Breast epithelium (tissue), 4 donors: Measurements from ENCODE around the gene PLD5. TPM values are rescaled to one million over a fixed set of nuclear protein-coding genes. Genes with fewer than 3 reads are reported as not detected.

Source experiments
- DNase-seq, 2 donors: peaks; one replicate each; pipeline ENCODE4 v3.0.0-alpha.2; 2019; ENCODE audit warnings: low spot score in 2 of 2
- H3K27ac ChIP-seq, 2 donors: fragments of 200-600 bp; sonication (generic) in 1 of 2; one replicate each; pipeline ENCODE4 v1.5.1; 2016 to 2019; ENCODE audit warnings: mild to moderate bottlenecking in 1 of 2
- H3K27me3 ChIP-seq, 2 donors: fragments of 200-600 bp; sonication (generic) in 1 of 2; one replicate each; pipeline versions ENCODE4 v1.5.1 to v1.6.0; 2017 to 2019; ENCODE audit warnings: control low read depth in 1 of 2, mild to moderate bottlenecking in 1 of 2
- H3K36me3 ChIP-seq: fragments of 200-600 bp; one replicate; pipeline ENCODE4 v1.5.1; 2019
- H3K4me1 ChIP-seq, 2 donors: fragments of 200-600 bp; sonication (generic); one replicate each; pipeline ENCODE4 v1.5.1; 2016 to 2019; ENCODE audit warnings: control low read depth in 1 of 2
- H3K4me3 ChIP-seq, 3 donors: fragments of 200-600 bp; sonication (generic); 1 replicate in 2 of 3; 2 replicates in 1 of 3; pipeline ENCODE4 v1.5.1; 2016 to 2019; ENCODE audit warnings: mild to moderate bottlenecking in 3 of 3, moderate library complexity in 2 of 3
- H3K9me3 ChIP-seq, 2 donors: fragments of 200-600 bp; sonication (generic) in 1 of 2; one replicate each; pipeline ENCODE4 v1.5.1; 2016 to 2019; ENCODE audit warnings: control low read depth in 1 of 2
- CTCF ChIP-seq, 3 donors: fragments of 450-650 bp; IDR thresholded peaks; one replicate each; pipeline ENCODE4 v1.5.1; 2016 to 2017; ENCODE audit warnings: antibody characterized with exemption in 3 of 3, mild to moderate bottlenecking in 3 of 3, moderate library complexity in 3 of 3
- POLR2A ChIP-seq: fragments of 450-650 bp; IDR thresholded peaks from one replicate; pipeline ENCODE4 v1.6.1; 2016; ENCODE audit warnings: antibody characterized with exemption, mild to moderate bottlenecking, moderate library complexity
- POLR2AphosphoS5 ChIP-seq, 3 donors: sonication (generic); formaldehyde crosslinking; IDR thresholded peaks; one replicate each; pipeline ENCODE4 v1.6.1; 2017; ENCODE audit warnings: antibody characterized with exemption in 3 of 3
- intact Hi-C: fragments of 100-400 bp; cut with DNase I; formaldehyde crosslinking; loops from one replicate; pipeline ENCODE4 v1.15.1; 2023; ENCODE audit warnings: low total_unique reads
- total RNA-seq, 3 donors: library from RNA; depleted of rRNA; stranded (reverse); fragments of >200 nt; gene quantifications; one replicate each; pipeline ENCODE4 v1.1.0, GENCODE V29; 2016

The PLD5 gene
- total RNA-seq, 3 donors from 2014 or later, result 0.32 to 0.98 (median 0.44) TPM

GRCh38 chr1:242178436-242178835, 346.1 kb downstream of the PLD5 start:
- Histone ChIP-seq H3K27ac (no peak overlapping the region), H3K4me1 (no peaks in the 10 kb centered on the region), H3K4me3 (no peak overlapping the region), H3K36me3 (no peaks in the 10 kb centered on the region), H3K27me3 (no peaks in the 10 kb centered on the region), H3K9me3 (peaks cover 0 to 8% of the 10 kb centered on the region in 2 donors)
- TF ChIP-seq CTCF (IDR thresholded peaks at IDR 0.05) (no peak), POLR2AphosphoS5 (IDR thresholded peaks at IDR 0.05) (no peak), POLR2A (no peak)
- intact Hi-C loops, result no loop called here
- DNase-seq, result no peak

- DNase-seq, result no peak
- no peaks in the 10 kb centered on the region for H3K4me1 ChIP-seq
- H3K27ac ChIP-seq, result no peak overlapping the region
- no peak overlapping the region for H3K4me3 ChIP-seq
- peaks cover 0 to 5% of the 10 kb centered on the region in 2 donors for H3K9me3 ChIP-seq
- intact Hi-C loops, result no loop called here
- no peak for TF ChIP-seq CTCF (IDR thresholded peaks at IDR 0.05)
- no peak for TF ChIP-seq POLR2AphosphoS5 (IDR thresholded peaks at IDR 0.05)
- no peak for TF ChIP-seq POLR2A
- H3K27me3 ChIP-seq, result no peaks in the 10 kb centered on the region
- H3K36me3 ChIP-seq, result no peaks in the 10 kb centered on the region
Observed at GRCh38 chr1:242162140-242162539, 362.4 kb downstream of the PLD5 start.

- H3K4me3 ChIP-seq, result no peak overlapping the region
- intact Hi-C loops, result no loop called here
Observed at GRCh38 chr1:242147096-242147976, 377.2 kb downstream of the PLD5 start.

GRCh38 chr1:242146652-242147051, 377.8 kb downstream of the PLD5 start:
- no peaks in the 10 kb centered on the region for H3K36me3 ChIP-seq
- TF ChIP-seq POLR2AphosphoS5 (IDR thresholded peaks at IDR 0.05) (no peak), POLR2A (no peak), CTCF (IDR thresholded peaks at IDR 0.05) (no peak)
- no peak overlapping the region for H3K27ac ChIP-seq
- intact Hi-C loops, result no loop called here
- H3K9me3 ChIP-seq, result no peaks in the 10 kb centered on the region
- no peak for DNase-seq
- no peak overlapping the region for H3K4me3 ChIP-seq
- no peaks in the 10 kb centered on the region for H3K27me3 ChIP-seq
- H3K4me1 ChIP-seq, result no peaks in the 10 kb centered on the region

More at GRCh38 chr1:242147096-242147976, 377.2 kb downstream of the PLD5 start:
- TF ChIP-seq CTCF (IDR thresholded peaks at IDR 0.05) (no peak), POLR2AphosphoS5 (IDR thresholded peaks at IDR 0.05) (no peak), POLR2A (no peak)
- Histone ChIP-seq H3K36me3 (no peaks in the 10 kb centered on the region), H3K27ac (no peak overlapping the region), H3K4me1 (no peaks in the 10 kb centered on the region), H3K9me3 (no peaks in the 10 kb centered on the region), H3K27me3 (no peaks in the 10 kb centered on the region)
- DNase-seq, result no peak

- no peak overlapping the region for H3K27ac ChIP-seq
- TF ChIP-seq POLR2AphosphoS5 (IDR thresholded peaks at IDR 0.05), result no peak
- TF ChIP-seq POLR2A, result no peak
- no peak for TF ChIP-seq CTCF (IDR thresholded peaks at IDR 0.05)
Observed at GRCh38 chr1:242140836-242141235, 383.7 kb downstream of the PLD5 start.

More at GRCh38 chr1:242140836-242141235, 383.7 kb downstream of the PLD5 start:
- no peaks in the 10 kb centered on the region for H3K27me3 ChIP-seq
- intact Hi-C loops, result no loop called here
- H3K36me3 ChIP-seq, result no peaks in the 10 kb centered on the region
- no peaks in the 10 kb centered on the region for H3K4me1 ChIP-seq
- no peak for DNase-seq
- no peak overlapping the region for H3K4me3 ChIP-seq
- no peaks in the 10 kb centered on the region for H3K9me3 ChIP-seq
